G401.6 (cell line): ENCODE results near the gene OXT.
"Not testable (repeated sequence)": the region's sequence is repeated elsewhere in the genome, so short reads cannot be mapped to it uniquely, and the experiment has no call there.

Experiments used
- FAIRE-seq: peaks from 2 replicates; lab custom pipeline; 2012; peaks lifted over from hg19 to GRCh38; lab: Jason Lieb, UNC

OXT gene

DNA sequence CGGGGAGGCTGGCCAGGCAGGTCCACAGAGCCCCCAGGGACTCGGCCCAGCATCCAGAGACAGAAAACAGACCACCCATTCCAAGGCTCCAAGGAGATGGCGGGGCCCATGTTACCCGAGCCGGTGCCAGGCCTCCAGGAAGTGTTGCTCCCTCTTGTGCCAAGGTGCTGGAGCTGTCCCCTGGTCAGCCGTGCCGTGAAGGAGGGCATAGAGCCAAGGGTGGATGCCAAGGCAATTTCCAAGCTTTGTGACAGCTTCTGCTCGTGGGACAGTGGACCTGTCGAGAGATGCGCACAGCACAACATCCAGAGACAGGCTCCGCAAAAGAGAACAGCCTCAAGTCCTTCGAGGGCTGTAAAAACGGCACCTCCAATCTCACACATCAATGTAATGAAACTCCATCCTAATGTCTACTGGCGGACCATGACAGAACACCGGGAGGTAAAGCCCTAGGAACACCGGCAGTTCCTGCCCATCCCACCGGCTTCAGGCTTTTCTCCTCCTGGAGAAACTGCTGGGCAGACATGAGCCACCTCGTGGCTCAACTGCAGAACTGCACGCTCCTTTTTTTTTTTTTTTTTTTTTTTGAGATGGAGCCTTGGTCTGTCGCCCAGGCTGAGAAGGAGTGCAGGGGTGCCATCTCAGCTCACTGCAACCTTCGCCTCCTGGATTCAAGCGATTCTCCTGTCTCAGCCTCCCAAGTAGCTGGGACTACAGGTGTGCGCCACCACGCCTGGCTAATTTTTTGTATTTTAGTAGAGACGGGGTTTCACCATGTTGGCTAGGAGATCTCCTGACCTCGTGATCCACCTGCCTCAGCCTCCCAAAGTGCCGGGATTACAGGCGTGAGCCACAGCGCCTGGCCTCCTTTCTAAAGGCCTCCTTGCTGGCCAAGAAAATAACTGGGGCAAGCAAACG lies 44.0 kb downstream of the OXT start:
- FAIRE-seq = peak; percentile 91

GRCh38 chr20:3116341-3116740 lies 44.9 kb downstream of the OXT start:
- FAIRE-seq = no peak

- FAIRE-seq = not testable (repeated sequence)
Observed at GRCh38 chr20:3117839-3118379, 46.5 kb downstream of the OXT start.

- FAIRE-seq = no peak
Observed at GRCh38 chr20:3119044-3119443, 47.6 kb downstream of the OXT start.

GRCh38 chr20:3121271-3121911 lies 50.0 kb downstream of the OXT start:
- FAIRE-seq = no peak
